Pancreas (tissue), 10 donors: Measurements from ENCODE around the gene LPAR1. TPM values are rescaled to one million over a fixed set of nuclear protein-coding genes. Genes with fewer than 3 reads are reported as not detected.

Experiments used
- ATAC-seq, 4 donors: fragments of 200-7000 bp; cut with Tn5 transposase; one replicate each; pipeline versions ENCODE4 v1.8.0 to v1.9.1; 2020; ENCODE audit warnings: mild to moderate bottlenecking in 4 of 4, moderate library complexity in 4 of 4
- DNase-seq, 6 donors: peaks; one replicate each; pipeline ENCODE4 v3.0.0-alpha.2; 2020
- FAIRE-seq: peaks from 2 replicates; lab custom pipeline; 2012; peaks lifted over from hg19 to GRCh38; lab: Jason Lieb, UNC
- H3K27ac ChIP-seq, 4 donors: fragments of 200-600 bp; sonication (generic); 1 replicate in 3 of 4; 2 replicates in 1 of 4; pipeline versions ENCODE4 v1.5.0 to v1.8.0; 2020
- H3K27me3 ChIP-seq, 4 donors: fragments of 200-600 bp; one replicate each; pipeline ENCODE4 v1.8.0; 2021
- H3K36me3 ChIP-seq, 3 donors: fragments of 200-600 bp; sonication (generic) in 1 of 3; one replicate each; pipeline versions ENCODE4 v1.5.0 to v1.8.0; 2020 to 2021
- H3K4me1 ChIP-seq, 3 donors: fragments of 200-600 bp; one replicate each; pipeline ENCODE4 v1.8.0; 2021
- H3K4me3 ChIP-seq, 4 donors: fragments of 200-600 bp; sonication (generic) in 2 of 4; one replicate each; pipeline versions ENCODE4 v1.5.0 to v1.8.0; 2020 to 2021
- H3K9me3 ChIP-seq, 4 donors: fragments of 200-600 bp; one replicate each; pipeline ENCODE4 v1.8.0; 2021
- WGBS, 2 donors: extraction: QIAGEN DNeasy Blood & Tissue Kit; methylation state at CpG; one replicate each; pipeline ENCODE4 v1.1.7; 2013; 5-methylcytosine and 5-hydroxymethylcytosine counted together
- intact Hi-C, 3 donors: fragments of 100-400 bp; cut with DNase I; formaldehyde crosslinking; loops; one replicate each; pipeline versions ENCODE4 v1.11.1 to v1.14.2; 2022
- polyA plus RNA-seq, 2 donors: library from polyadenylated mRNA; stranded (reverse); fragments of 200-250 nt; gene quantifications; one replicate each; pipeline ENCODE4 v1.2.3, GENCODE V29; 2013
- total RNA-seq, 6 donors: library from RNA; stranded (reverse); fragmentation: NEBNext Ultra II Directional in 4 of 6; extraction: Animal tissue kit (Norgen Biotek cat#: 25700) in 4 of 6; gene quantifications; one replicate each; pipeline versions ENCODE4 v1.2.1 to v1.2.4, GENCODE V29; 2021 to 2023
- TF ChIP-seq, protein P1 (sequence below), 4 donors: fragments of 200-600 bp; sonication (generic) in 3 of 4; IDR thresholded peaks; one replicate each; pipeline versions ENCODE4 v1.5.0 to v1.8.0; 2021; ENCODE audit warnings: antibody characterized with exemption in 4 of 4
- donor health status: healthy with polysubstance abuse.
- donor health status: DM: no; HTN: no; CAD: no; lungs with moderate emphysema.
- donor health status: DM: no; HTN: no; CAD: no.
- donor health status: control.
- donor health status: control.
- donor health status: Bipolar disorder and iron deficiency.
- donor health status: DM: yes; HTN: yes; CAD: no.
- donor health status: DM: no; HTN: no; CAD: no.
- donor health status: DM: no; HTN: no; CAD: no.
- donor health status: DM: yes; HTN: yes; CAD: no.

The LPAR1 gene
- total and polyA plus RNA-seq, 8 donors: 3.8 to 11.4 (median 5.2) TPM

- H3K4me1 ChIP-seq: no peaks in the 10 kb centered on the region
- H3K9me3 ChIP-seq: no peaks in the 10 kb centered on the region
- intact Hi-C loops: no loop called here
- no peak overlapping the region for H3K4me3 ChIP-seq
- no peak for ATAC-seq
- TF ChIP-seq, protein P1, sequence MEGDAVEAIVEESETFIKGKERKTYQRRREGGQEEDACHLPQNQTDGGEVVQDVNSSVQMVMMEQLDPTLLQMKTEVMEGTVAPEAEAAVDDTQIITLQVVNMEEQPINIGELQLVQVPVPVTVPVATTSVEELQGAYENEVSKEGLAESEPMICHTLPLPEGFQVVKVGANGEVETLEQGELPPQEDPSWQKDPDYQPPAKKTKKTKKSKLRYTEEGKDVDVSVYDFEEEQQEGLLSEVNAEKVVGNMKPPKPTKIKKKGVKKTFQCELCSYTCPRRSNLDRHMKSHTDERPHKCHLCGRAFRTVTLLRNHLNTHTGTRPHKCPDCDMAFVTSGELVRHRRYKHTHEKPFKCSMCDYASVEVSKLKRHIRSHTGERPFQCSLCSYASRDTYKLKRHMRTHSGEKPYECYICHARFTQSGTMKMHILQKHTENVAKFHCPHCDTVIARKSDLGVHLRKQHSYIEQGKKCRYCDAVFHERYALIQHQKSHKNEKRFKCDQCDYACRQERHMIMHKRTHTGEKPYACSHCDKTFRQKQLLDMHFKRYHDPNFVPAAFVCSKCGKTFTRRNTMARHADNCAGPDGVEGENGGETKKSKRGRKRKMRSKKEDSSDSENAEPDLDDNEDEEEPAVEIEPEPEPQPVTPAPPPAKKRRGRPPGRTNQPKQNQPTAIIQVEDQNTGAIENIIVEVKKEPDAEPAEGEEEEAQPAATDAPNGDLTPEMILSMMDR (IDR thresholded peaks at IDR 0.05): no peak
- FAIRE-seq: no peak
- H3K36me3 ChIP-seq: no peaks in the 10 kb centered on the region
- 59 to 71% methylated on average over 4 of the region's 4 CpGs for WGBS, 2 donors
- H3K27ac ChIP-seq: no peak overlapping the region
- no peak for DNase-seq
- H3K27me3 ChIP-seq: peaks cover 0 to 5% (median 0%) of the 10 kb centered on the region in 4 donors
Measured at GRCh38 chr9:111065414-111065813, 27.1 kb upstream of the LPAR1 start.

DNA sequence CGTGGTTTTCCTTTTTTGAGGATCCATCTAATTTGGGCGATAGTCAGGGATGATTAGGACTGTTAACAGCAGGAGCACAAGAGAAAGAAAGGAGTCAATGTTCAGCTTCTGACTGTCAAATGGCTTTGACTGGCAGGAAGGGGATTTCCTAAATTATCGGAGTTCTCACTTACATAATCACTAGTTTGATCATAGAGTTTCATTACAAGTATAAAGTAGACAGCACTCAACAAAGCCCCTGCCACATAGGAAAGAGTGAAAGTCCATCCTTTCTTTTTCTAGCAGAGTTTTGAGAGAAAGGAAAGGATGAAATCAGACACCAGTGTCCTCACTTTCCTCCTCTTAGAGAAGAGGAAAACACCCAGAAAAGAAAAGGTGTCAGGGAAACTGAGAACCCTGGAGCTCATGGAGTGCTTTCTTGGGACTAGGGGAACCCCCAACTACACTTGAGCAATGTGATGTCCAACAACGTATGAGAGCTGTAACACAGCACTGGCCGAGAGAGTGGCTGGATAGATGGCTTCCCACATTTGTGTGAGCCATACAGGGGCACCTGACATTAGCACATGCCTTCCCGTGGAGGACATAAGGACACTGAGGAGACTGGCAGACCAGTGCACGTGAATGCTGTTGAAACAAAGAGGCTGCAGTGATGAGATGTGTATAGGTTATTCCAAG, 26.0 kb upstream of the LPAR1 start:
- WGBS, 2 donors: 47 to 59% methylated on average over 7 of the region's 7 CpGs
- no peak for FAIRE-seq

GRCh38 chr9:111063332-111063731, 25.1 kb upstream of the LPAR1 start:
- Histone ChIP-seq H3K9me3 (no peaks in the 10 kb centered on the region), H3K27ac (no peak overlapping the region), H3K4me1 (no peaks in the 10 kb centered on the region), H3K36me3 (no peaks in the 10 kb centered on the region), H3K4me3 (no peak overlapping the region), H3K27me3 (peaks cover 0 to 5% (median 0%) of the 10 kb centered on the region in 4 donors)
- no peak for ATAC-seq
- no peak for FAIRE-seq
- intact Hi-C loops: no loop called here
- DNase-seq: no peak
- 73 to 76% methylated on average over 3 of the region's 3 CpGs for WGBS, 2 donors
- TF ChIP-seq, protein P1 (IDR thresholded peaks at IDR 0.05): no peak

More for the DNA sequence above, 26.0 kb upstream of the LPAR1 start:
- peaks cover 0 to 5% (median 0%) of the 10 kb centered on the region in 4 donors for H3K27me3 ChIP-seq
- intact Hi-C loops: no loop called here
- TF ChIP-seq, protein P1 (IDR thresholded peaks at IDR 0.05): no peak
- DNase-seq (no peak), ATAC-seq (no peak)
- H3K4me3 ChIP-seq: no peak overlapping the region
- H3K9me3 ChIP-seq: no peaks in the 10 kb centered on the region
- H3K36me3 ChIP-seq: no peaks in the 10 kb centered on the region
- no peak overlapping the region for H3K27ac ChIP-seq
- no peaks in the 10 kb centered on the region for H3K4me1 ChIP-seq

GRCh38 chr9:111058166-111058565, 19.9 kb upstream of the LPAR1 start:
- no peaks in the 10 kb centered on the region for H3K36me3 ChIP-seq
- 59 to 79% methylated on average over 3 of the region's 3 CpGs for WGBS, 2 donors
- TF ChIP-seq, protein P1 (IDR thresholded peaks at IDR 0.05): no peak
- no peaks in the 10 kb centered on the region for H3K4me1 ChIP-seq
- FAIRE-seq (no peak), DNase-seq (no peak), ATAC-seq (no peak)
- H3K9me3 ChIP-seq: no peaks in the 10 kb centered on the region
- intact Hi-C loops: no loop called here
- H3K4me3 ChIP-seq: no peak overlapping the region
- H3K27ac ChIP-seq: no peak overlapping the region
- H3K27me3 ChIP-seq: peaks cover 0 to 5% (median 0%) of the 10 kb centered on the region in 4 donors

- Histone ChIP-seq H3K27me3 (no peaks in the 10 kb centered on the region), H3K36me3 (no peaks in the 10 kb centered on the region), H3K4me1 (no peaks in the 10 kb centered on the region), H3K4me3 (no peak overlapping the region), H3K9me3 (no peaks in the 10 kb centered on the region), H3K27ac (no peak overlapping the region)
- intact Hi-C loops: no loop called here
- 69 to 71% methylated on average over 3 of the region's 3 CpGs for WGBS, 2 donors
- DNase-seq (no peak), ATAC-seq (no peak), FAIRE-seq (no peak)
- TF ChIP-seq, protein P1 (IDR thresholded peaks at IDR 0.05): no peak
Measured at GRCh38 chr9:111056538-111056937, 18.3 kb upstream of the LPAR1 start.
